Measurements from ENCODE around the gene ZCCHC8. TPM values are rescaled to one million over a fixed set of nuclear protein-coding genes. Genes with fewer than 3 reads are reported as not detected.

The ZCCHC8 gene
- total RNA-seq: 11.0 and 19.9 TPM in 2 replicates

GRCh38 chr12:122500685-122501488 is at the start of gene ZCCHC8:
ZCCHC8 (minus strand) TSS chr12:122500932; CDS start chr12:122500840, 92 bp downstream.

GRCh38 chr12:122526683-122527477 is 26.1 kb upstream of the ZCCHC8 start, which contains the start of the genes KNTC1 and RSRC2:
KNTC1 (plus strand) TSS chr12:122527249; CDS start chr12:122530064, 2,815 bp downstream.
RSRC2 (minus strand) TSS chr12:122526936; CDS start chr12:122526853, 83 bp downstream.

GRCh38 chr12:122421821-122422729 is 78.7 kb downstream of the ZCCHC8 start, which contains the start of gene CLIP1:
CLIP1 (minus strand) TSS chr12:122422669; CDS start chr12:122380452, 42,217 bp downstream.

Small RNAs within 50 kb of the gene (small RNA-seq; reads per million reads assigned to genes)
- not detected for gene RF00411

Other genes starting within 250 kb of the ZCCHC8 start
- 15.1 and 26.4 TPM in 2 replicates for gene VPS33A, start 234.4 kb downstream of the ZCCHC8 start, total RNA-seq
- 37.8 and 48.5 TPM in 2 replicates for gene CLIP1, start 78.3 kb downstream of the ZCCHC8 start, total RNA-seq
- 31.6 and 39.9 TPM in 2 replicates for gene RSRC2, start 26.0 kb upstream of the ZCCHC8 start, total RNA-seq
- 31.6 and 59.6 TPM in 2 replicates for gene KNTC1, start 26.3 kb upstream of the ZCCHC8 start, total RNA-seq
- under 0.01 TPM in 2 replicates for gene HCAR2, start 202.4 kb upstream of the ZCCHC8 start, total RNA-seq
- gene HCAR3, start 215.9 kb upstream of the ZCCHC8 start, total RNA-seq: not detected in 2 replicates
- gene HCAR1, start 229.9 kb upstream of the ZCCHC8 start, total RNA-seq: 1.1 and 2.2 TPM in 2 replicates

All from subcutaneous preadipocyte (primary cell).